Liver (tissue), 9 donors: ENCODE results near the gene ETS1. TPM values are rescaled to one million over a fixed set of nuclear protein-coding genes. Genes with fewer than 3 reads are reported as not detected.
A peak's percentile ranks its signal among the peaks of the same experiment; 100 is the strongest.

Source experiments
- DNase-seq: peaks from one replicate; pipeline ENCODE4 v3.0.0-alpha.2; 2017; ENCODE audit warnings: low spot score
- H3K27ac ChIP-seq, 2 donors: one replicate each; pipeline ENCODE4 v1.7.0; 2013; ENCODE audit warnings: inconsistent platforms in 2 of 2, low read length in 2 of 2, control low read depth in 1 of 2, low read depth in 1 of 2, mild to moderate bottlenecking in 1 of 2
- H3K27me3 ChIP-seq, 4 donors: one replicate each; pipeline versions ENCODE4 v1.6.1 to v1.7.0; 2013; ENCODE audit warnings: low read length in 3 of 4, inconsistent platforms in 1 of 4, mild to moderate bottlenecking in 1 of 4, moderate library complexity in 1 of 4; ENCODE audit not compliant: control insufficient read depth in 4 of 4, insufficient read depth in 4 of 4
- H3K36me3 ChIP-seq, 4 donors: one replicate each; pipeline versions ENCODE4 v1.6.1 to v1.7.0; 2013; ENCODE audit warnings: low read length in 3 of 4, mild to moderate bottlenecking in 3 of 4, low read depth in 1 of 4, moderate library complexity in 1 of 4; ENCODE audit not compliant: control insufficient read depth in 4 of 4, insufficient read depth in 3 of 4
- H3K4me1 ChIP-seq, 4 donors: one replicate each; pipeline versions ENCODE4 v1.6.1 to v1.7.0; 2013; ENCODE audit warnings: low read length in 3 of 4, mild to moderate bottlenecking in 3 of 4, moderate library complexity in 1 of 4; ENCODE audit not compliant: control insufficient read depth in 4 of 4, insufficient read depth in 4 of 4
- H3K4me3 ChIP-seq, 3 donors: one replicate each; pipeline versions ENCODE4 v1.6.1 to v1.7.0; 2013; ENCODE audit warnings: low read length in 3 of 3, control low read depth in 1 of 3, low read depth in 1 of 3, mild to moderate bottlenecking in 1 of 3
- H3K9ac ChIP-seq, 2 donors: one replicate each; pipeline ENCODE4 v1.7.0; 2013; ENCODE audit warnings: low read length in 2 of 2, mild to moderate bottlenecking in 2 of 2, moderate library complexity in 2 of 2, control low read depth in 1 of 2, low read depth in 1 of 2
- H3K9me3 ChIP-seq, 4 donors: one replicate each; pipeline versions ENCODE4 v1.6.1 to v1.7.0; 2013; ENCODE audit warnings: low read length in 3 of 4; ENCODE audit not compliant: control insufficient read depth in 4 of 4
- EGR1 ChIP-seq, 2 donors: IDR thresholded peaks; 2 replicates each; pipeline ENCODE4 v1.6.1; 2016 to 2018; ENCODE audit warnings: antibody characterized with exemption in 2 of 2, low read depth in 2 of 2
- FOXA1 ChIP-seq: IDR thresholded peaks from 2 replicates; pipeline ENCODE4 v1.6.1; 2016; ENCODE audit warnings: antibody characterized with exemption
- GABPA ChIP-seq, 2 donors: IDR thresholded peaks in 1 of 2; conservative IDR thresholded peaks in 1 of 2; 2 replicates each; pipeline ENCODE4 v1.6.1; 2016; ENCODE audit warnings: antibody characterized with exemption in 2 of 2, mild to moderate bottlenecking in 1 of 2, moderate library complexity in 1 of 2
- JUND ChIP-seq, 2 donors: IDR thresholded peaks; 2 replicates each; pipeline ENCODE4 v1.6.1; 2016; ENCODE audit warnings: antibody characterized with exemption in 2 of 2
- NR2F2 ChIP-seq: IDR thresholded peaks from 2 replicates; pipeline ENCODE4 v1.6.1; 2016; ENCODE audit warnings: antibody characterized with exemption
- RAD21 ChIP-seq, 2 donors: IDR thresholded peaks; 2 replicates each; pipeline ENCODE4 v1.6.1; 2016; ENCODE audit warnings: antibody characterized with exemption in 2 of 2, mild to moderate bottlenecking in 2 of 2
- SP1 ChIP-seq: IDR thresholded peaks from 2 replicates; pipeline ENCODE4 v1.6.1; 2018; ENCODE audit warnings: antibody characterized with exemption, mild to moderate bottlenecking
- TAF1 ChIP-seq: conservative IDR thresholded peaks from 2 replicates; pipeline ENCODE4 v1.6.1; 2016; ENCODE audit warnings: antibody characterized with exemption, mild to moderate bottlenecking
- WGBS: extraction: QIAGEN DNeasy Blood & Tissue Kit; methylation state at CpG from one replicate; pipeline ENCODE4 v1.1.7; 2013; 5-methylcytosine and 5-hydroxymethylcytosine counted together
- polyA plus RNA-seq, 2 donors: library from polyadenylated mRNA; stranded (reverse) in 1 of 2; unstranded in 1 of 2; fragments of 200-250 nt in 1 of 2; fragments of >200 nt in 1 of 2; fragmentation: Nextera tagmentation in 1 of 2; extraction: Ambion mirVana in 1 of 2; gene quantifications; one replicate each; pipeline versions ENCODE4 v1.2.1 to v1.2.3, GENCODE V29; 2013 to 2015
- total RNA-seq, 2 donors: library from RNA; depleted of rRNA; stranded (reverse); fragments of >200 nt; gene quantifications; one replicate each; pipeline ENCODE4 v1.2.3, GENCODE V29; 2014
- TF ChIP-seq, protein P1 (sequence below): fragments of 150-350 bp; IDR thresholded peaks from 2 replicates; pipeline ENCODE4 v1.5.1; 2017; ENCODE audit warnings: improper control_type of control experiment, low read depth, low read length; ENCODE audit not compliant: missing input control
- TF ChIP-seq, protein P2 (sequence below): IDR thresholded peaks from 2 replicates; pipeline ENCODE4 v1.6.1; 2016; ENCODE audit warnings: antibody characterized with exemption
- TF ChIP-seq, protein P3 (sequence below): IDR thresholded peaks from 2 replicates; pipeline ENCODE4 v1.6.1; 2016; ENCODE audit warnings: antibody characterized with exemption, mild to moderate bottlenecking
- donor health status: healthy.
- donor health status: healthy.
- donor health status: healthy.
- donor health status: healthy.
- donor health status: healthy.

Gene ETS1
- total and polyA plus RNA-seq, 4 donors = 4.8 to 30.0 (median 20.3) TPM

DNA sequence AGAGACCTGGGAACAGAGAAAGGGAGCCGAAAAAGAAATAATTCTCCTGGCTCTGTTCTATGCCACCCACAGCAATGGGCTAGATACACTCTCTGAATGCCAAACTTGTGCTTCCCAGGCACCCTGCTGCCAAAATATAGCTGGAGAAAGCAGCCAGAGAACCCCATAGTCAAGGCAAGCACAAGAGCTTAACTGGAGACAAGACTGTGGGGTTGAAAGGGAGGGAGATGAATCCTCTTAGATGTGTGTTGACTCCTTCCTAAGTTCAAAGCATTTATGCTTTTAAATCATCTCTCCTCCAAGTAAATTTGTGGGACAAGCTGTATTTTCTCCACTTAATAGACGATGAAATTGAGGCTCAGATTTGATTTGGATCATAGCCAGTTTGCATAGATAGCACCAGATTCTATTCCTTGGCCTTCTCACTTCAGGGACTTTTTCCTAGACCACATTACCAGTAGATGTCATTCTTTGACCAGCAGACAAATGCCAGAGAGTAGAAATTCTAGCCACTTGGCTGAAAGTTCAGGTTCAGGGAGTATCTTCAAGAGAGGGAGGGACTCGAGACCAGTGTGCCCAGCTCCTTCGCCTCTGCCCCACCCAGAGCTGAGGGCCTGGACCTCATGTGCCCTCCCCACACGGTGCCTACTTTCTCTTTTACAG is 16.5 kb upstream of the ETS1 start (continued):
- TF ChIP-seq, protein P1, sequence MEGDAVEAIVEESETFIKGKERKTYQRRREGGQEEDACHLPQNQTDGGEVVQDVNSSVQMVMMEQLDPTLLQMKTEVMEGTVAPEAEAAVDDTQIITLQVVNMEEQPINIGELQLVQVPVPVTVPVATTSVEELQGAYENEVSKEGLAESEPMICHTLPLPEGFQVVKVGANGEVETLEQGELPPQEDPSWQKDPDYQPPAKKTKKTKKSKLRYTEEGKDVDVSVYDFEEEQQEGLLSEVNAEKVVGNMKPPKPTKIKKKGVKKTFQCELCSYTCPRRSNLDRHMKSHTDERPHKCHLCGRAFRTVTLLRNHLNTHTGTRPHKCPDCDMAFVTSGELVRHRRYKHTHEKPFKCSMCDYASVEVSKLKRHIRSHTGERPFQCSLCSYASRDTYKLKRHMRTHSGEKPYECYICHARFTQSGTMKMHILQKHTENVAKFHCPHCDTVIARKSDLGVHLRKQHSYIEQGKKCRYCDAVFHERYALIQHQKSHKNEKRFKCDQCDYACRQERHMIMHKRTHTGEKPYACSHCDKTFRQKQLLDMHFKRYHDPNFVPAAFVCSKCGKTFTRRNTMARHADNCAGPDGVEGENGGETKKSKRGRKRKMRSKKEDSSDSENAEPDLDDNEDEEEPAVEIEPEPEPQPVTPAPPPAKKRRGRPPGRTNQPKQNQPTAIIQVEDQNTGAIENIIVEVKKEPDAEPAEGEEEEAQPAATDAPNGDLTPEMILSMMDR = peak; percentile 19

DNA sequence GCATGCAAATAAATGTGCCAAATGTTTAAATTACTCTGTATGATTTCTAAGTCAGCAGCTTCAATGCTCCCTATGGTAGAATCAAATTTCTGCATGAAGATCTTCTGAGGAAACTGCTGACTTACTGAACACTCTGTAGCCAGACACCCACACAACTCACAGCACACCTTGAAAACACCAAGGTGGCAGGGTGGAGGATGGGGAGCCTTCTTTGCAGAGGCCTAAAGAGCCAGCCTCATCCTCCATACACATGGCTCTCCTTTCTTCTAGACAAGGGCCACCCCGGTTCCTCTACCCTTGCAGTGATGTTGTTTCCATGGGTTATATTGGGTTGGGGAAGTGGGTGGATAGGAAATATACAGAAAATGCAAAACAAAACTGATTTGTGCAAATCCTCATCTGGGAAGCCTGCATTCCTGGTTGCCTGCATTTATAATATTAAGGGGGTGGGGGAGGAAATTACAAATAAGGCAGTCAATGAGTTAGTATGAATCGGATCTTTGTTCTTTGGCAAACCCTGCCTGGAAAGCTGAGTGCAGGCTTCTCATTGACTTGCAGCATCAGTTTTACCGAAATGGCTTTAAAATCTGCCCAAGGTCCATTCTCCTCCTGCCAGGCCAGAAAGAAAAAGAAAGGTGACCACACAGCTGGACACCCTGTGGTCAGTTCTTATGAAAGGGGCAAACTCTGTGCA is 15.8 kb upstream of the ETS1 start:
- no peak for DNase-seq
- no peak overlapping the region for H3K4me3 ChIP-seq
- no peak for TF ChIP-seq NR2F2
- TF ChIP-seq TAF1 = no peak
- TF ChIP-seq, protein P2, sequence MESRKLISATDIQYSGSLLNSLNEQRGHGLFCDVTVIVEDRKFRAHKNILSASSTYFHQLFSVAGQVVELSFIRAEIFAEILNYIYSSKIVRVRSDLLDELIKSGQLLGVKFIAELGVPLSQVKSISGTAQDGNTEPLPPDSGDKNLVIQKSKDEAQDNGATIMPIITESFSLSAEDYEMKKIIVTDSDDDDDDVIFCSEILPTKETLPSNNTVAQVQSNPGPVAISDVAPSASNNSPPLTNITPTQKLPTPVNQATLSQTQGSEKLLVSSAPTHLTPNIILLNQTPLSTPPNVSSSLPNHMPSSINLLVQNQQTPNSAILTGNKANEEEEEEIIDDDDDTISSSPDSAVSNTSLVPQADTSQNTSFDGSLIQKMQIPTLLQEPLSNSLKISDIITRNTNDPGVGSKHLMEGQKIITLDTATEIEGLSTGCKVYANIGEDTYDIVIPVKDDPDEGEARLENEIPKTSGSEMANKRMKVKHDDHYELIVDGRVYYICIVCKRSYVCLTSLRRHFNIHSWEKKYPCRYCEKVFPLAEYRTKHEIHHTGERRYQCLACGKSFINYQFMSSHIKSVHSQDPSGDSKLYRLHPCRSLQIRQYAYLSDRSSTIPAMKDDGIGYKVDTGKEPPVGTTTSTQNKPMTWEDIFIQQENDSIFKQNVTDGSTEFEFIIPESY = no peak
- TF ChIP-seq EGR1 (IDR thresholded peaks at IDR 0.05; ENCODE audit: low read depth in 2 of 2) = no peak
- TF ChIP-seq, protein P3, sequence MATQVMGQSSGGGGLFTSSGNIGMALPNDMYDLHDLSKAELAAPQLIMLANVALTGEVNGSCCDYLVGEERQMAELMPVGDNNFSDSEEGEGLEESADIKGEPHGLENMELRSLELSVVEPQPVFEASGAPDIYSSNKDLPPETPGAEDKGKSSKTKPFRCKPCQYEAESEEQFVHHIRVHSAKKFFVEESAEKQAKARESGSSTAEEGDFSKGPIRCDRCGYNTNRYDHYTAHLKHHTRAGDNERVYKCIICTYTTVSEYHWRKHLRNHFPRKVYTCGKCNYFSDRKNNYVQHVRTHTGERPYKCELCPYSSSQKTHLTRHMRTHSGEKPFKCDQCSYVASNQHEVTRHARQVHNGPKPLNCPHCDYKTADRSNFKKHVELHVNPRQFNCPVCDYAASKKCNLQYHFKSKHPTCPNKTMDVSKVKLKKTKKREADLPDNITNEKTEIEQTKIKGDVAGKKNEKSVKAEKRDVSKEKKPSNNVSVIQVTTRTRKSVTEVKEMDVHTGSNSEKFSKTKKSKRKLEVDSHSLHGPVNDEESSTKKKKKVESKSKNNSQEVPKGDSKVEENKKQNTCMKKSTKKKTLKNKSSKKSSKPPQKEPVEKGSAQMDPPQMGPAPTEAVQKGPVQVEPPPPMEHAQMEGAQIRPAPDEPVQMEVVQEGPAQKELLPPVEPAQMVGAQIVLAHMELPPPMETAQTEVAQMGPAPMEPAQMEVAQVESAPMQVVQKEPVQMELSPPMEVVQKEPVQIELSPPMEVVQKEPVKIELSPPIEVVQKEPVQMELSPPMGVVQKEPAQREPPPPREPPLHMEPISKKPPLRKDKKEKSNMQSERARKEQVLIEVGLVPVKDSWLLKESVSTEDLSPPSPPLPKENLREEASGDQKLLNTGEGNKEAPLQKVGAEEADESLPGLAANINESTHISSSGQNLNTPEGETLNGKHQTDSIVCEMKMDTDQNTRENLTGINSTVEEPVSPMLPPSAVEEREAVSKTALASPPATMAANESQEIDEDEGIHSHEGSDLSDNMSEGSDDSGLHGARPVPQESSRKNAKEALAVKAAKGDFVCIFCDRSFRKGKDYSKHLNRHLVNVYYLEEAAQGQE = no peak
- TF ChIP-seq JUND (IDR thresholded peaks at IDR 0.05) = no peak
- TF ChIP-seq, protein P1 = no peak
- no peak for TF ChIP-seq GABPA (IDR thresholded peaks at IDR 0.05 in 1 of 2, conservative IDR thresholded peaks at IDR 0.05 in 1 of 2)
- no peak for TF ChIP-seq RAD21 (IDR thresholded peaks at IDR 0.05)
- no peak for TF ChIP-seq FOXA1
- TF ChIP-seq SP1 = no peak
- no peaks in the 10 kb centered on the region for H3K9me3 ChIP-seq
- H3K4me1 ChIP-seq = peaks cover 0 to 3% (median 3%) of the 10 kb centered on the region in 4 donors
- H3K9ac ChIP-seq = no peak overlapping the region
- H3K27me3 ChIP-seq = no peaks in the 10 kb centered on the region
- no peak overlapping the region for H3K27ac ChIP-seq
- H3K36me3 ChIP-seq = no peaks in the 10 kb centered on the region
- WGBS = 87% methylated on average over 3 of the region's 3 CpGs
